ENCODE results near the gene JUND.

GRCh38 chr19:18284712-18285360 lies 3.4 kb upstream of the JUND start:
- TF ChIP-seq CTCF (IDR thresholded peaks at IDR 0.05; ENCODE audit: insufficient read depth, low read depth, low read length) (no peak), EZH2 (IDR thresholded peaks at IDR 0.05; ENCODE audit: insufficient read depth, low read length) (no peak)

Measured in astrocyte (in vitro differentiated cells and primary cell).